H1 (cell line): ENCODE data around the gene MTAP. TPM values are rescaled to one million over a fixed set of nuclear protein-coding genes. Genes with fewer than 3 reads are reported as not detected.

Experiments
- ASH2L ChIP-seq: fragments of 200-600, 300-600 bp; sonication (generic); IDR thresholded peaks from one replicate; pipeline ENCODE4 v1.7.1; 2017; ENCODE audit warnings: low read length
- BCL11A ChIP-seq, 2 experiments: IDR thresholded peaks; one replicate each; pipeline ENCODE4 v1.6.1; 2011; ENCODE audit warnings: low read depth in 2 of 2, low read length in 2 of 2, mild to moderate bottlenecking in 2 of 2
- CBX8 ChIP-seq: fragments of 300-800, 300-1000 bp; sonication (generic); IDR thresholded peaks from 2 replicates; pipeline ENCODE4 v1.7.1; 2016; ENCODE audit warnings: low read depth, low read length, borderline replicate concordance
- CHD1 ChIP-seq: IDR thresholded peaks from 2 replicates; pipeline ENCODE4 v1.6.1; 2012; ENCODE audit warnings: low read depth, low read length, improper control_type of control experiment
- CTBP2 ChIP-seq: IDR thresholded peaks from 2 replicates; pipeline ENCODE4 v1.7.0; 2011; ENCODE audit warnings: borderline replicate concordance, mild to moderate bottlenecking, moderate library complexity, mixed read lengths, low read length; ENCODE audit not compliant: insufficient read depth, insufficient read length
- EGR1 ChIP-seq: IDR thresholded peaks from 2 replicates; pipeline ENCODE4 v1.6.1; 2011; ENCODE audit warnings: low read depth, low read length, borderline replicate concordance
- EZH2 ChIP-seq: fragments of 200-600 bp; sonication (generic); IDR thresholded peaks from 2 replicates; pipeline ENCODE4 v1.7.1; 2012; ENCODE audit warnings: low read depth, mild to moderate bottlenecking, moderate library complexity, low read length, inconsistent platforms; ENCODE audit not compliant: severe bottlenecking
- HDAC2 ChIP-seq, 2 experiments: fragments of 300-600 bp in 1 of 2; sonication (generic) in 1 of 2; IDR thresholded peaks; 2 replicates each; pipeline ENCODE4 v1.6.1; 2011 to 2012; ENCODE audit warnings: low read depth in 2 of 2, low read length in 2 of 2, mild to moderate bottlenecking in 2 of 2, moderate library complexity in 2 of 2, borderline replicate concordance in 1 of 2, inconsistent platforms in 1 of 2
- JUN ChIP-seq: IDR thresholded peaks from 2 replicates; pipeline ENCODE4 v1.6.1; 2011; ENCODE audit warnings: low read depth, mild to moderate bottlenecking, improper control_type of control experiment, low read length
- POU5F1 ChIP-seq: IDR thresholded peaks from 2 replicates; pipeline ENCODE4 v1.6.1; 2011; ENCODE audit warnings: low read depth, mild to moderate bottlenecking, low read length, moderate library complexity
- RAD21 ChIP-seq, 2 experiments: IDR thresholded peaks in 1 of 2; conservative IDR thresholded peaks in 1 of 2; 2 replicates each; pipeline ENCODE4 v1.6.1; 2011; ENCODE audit warnings: low read depth in 2 of 2, low read length in 2 of 2, improper control_type of control experiment in 1 of 2, inconsistent platforms in 1 of 2, mild to moderate bottlenecking in 1 of 2, moderate library complexity in 1 of 2
- TBP ChIP-seq: IDR thresholded peaks from 2 replicates; pipeline ENCODE4 v1.6.1; 2011; ENCODE audit warnings: low read depth, low read length, improper control_type of control experiment
- YY1 ChIP-seq: IDR thresholded peaks from 2 replicates; pipeline ENCODE4 v1.6.1; 2011; ENCODE audit warnings: low read depth, mild to moderate bottlenecking, low read length
- ZNF274 ChIP-seq: IDR thresholded peaks from 2 replicates; pipeline ENCODE4 v1.7.0; 2012; ENCODE audit warnings: low read length, borderline replicate concordance; ENCODE audit errors: extremely low read depth
- polyA plus RNA-seq, 7 experiments: library from polyadenylated mRNA; depleted of rRNA in 3 of 7; stranded (reverse) in 5 of 7; unstranded in 2 of 7; fragments of >200 nt in 5 of 7; fragments of 200-250 nt in 2 of 7; gene quantifications; 1 replicate in 5 of 7; 2 replicates in 1 of 7; 4 replicates in 1 of 7; pipeline versions ENCODE4 v1.2.1 to v1.2.3, GENCODE V29; 2011 to 2013; ENCODE audit warnings: missing spikeins in 2 of 7, mixed read lengths in 2 of 7
- total RNA-seq: library from RNA; stranded (reverse); fragmentation: NEBNext Ultra II Directional; extraction: Animal tissue kit (Norgen Biotek cat#: 25700); gene quantifications from 2 replicates; pipeline ENCODE4 v1.2.1, GENCODE V29; 2021

Gene MTAP
- total and polyA plus RNA-seq, 2 of the 8 experiments (the other 6 are each of a cell fraction or from before 2014, with no cell fraction given), result 16.4 to 100 TPM

DNA sequence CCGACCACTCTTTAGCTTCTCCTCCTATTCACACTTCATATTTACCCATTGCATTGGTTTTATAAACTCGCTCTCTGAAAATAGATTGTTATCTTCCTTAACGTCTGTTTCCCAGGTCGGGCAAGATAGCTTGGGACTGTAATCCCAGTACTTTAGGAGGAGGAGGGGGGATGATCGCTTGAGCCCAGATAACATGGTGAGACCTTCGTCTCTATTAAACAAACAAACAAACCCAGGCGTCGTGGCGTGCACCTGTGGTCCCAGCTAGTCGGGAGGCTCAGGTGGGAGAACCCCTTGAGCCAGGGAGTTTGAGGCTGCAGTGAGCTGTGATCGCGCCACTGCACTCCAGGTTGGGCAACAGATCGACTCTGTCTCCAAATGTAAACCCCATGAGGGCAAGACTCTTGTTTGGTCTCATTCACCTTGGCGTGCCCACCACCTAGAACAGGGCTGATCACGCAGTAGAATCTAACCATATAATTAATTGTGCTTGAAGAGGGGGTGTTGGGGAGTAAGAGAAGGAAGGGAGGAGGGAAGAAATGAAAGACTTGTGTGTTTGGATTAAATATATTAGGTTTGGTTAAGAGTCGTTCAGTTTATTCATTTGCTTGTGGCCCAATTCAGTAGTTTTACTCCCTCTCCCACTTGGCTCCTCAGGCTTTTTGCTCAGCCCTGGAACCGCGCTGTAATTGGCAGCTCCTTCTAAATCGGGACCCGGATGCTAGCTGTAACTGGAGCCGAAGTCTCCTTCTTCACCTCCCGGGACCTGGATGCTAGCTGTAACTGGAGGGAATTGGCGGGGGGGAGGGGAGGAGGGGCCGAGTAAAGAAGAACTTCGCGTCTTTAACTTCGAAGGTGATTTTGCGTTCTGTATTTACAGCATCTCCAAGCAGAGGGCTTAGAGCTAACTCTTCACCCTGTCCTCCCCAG is 166.8 kb downstream of the MTAP start (continued):
- TF ChIP-seq EGR1 (no peak), TBP (no peak), CTBP2 (no peak), CHD1 (no peak), HDAC2 (IDR thresholded peaks at IDR 0.05; ENCODE audit: borderline replicate concordance in 1 of 2, low read depth in 2 of 2, low read length in 2 of 2) (no peak), BCL11A (IDR thresholded peaks at IDR 0.05; ENCODE audit: low read depth in 2 of 2, low read length in 2 of 2) (no peak), POU5F1 (no peak), CBX8 (peak; percentile 19; the same call in 1 of the 2 replicates), ZNF274 (no peak), YY1 (no peak), EZH2 (no peak), ASH2L (no peak), JUN (no peak), RAD21 (IDR thresholded peaks at IDR 0.05 in 1 of 2, conservative IDR thresholded peaks at IDR 0.05 in 1 of 2; ENCODE audit: low read depth in 2 of 2, low read length in 2 of 2) (no peak)
- TF ChIP-seq, all 59 proteins: peak for 3
